H1 (cell line): ENCODE data around the gene SEL1L2. TPM values are rescaled to one million over a fixed set of nuclear protein-coding genes. Genes with fewer than 3 reads are reported as not detected.

Experiments used
- BACH1 ChIP-seq: IDR thresholded peaks from 2 replicates; pipeline ENCODE4 v1.6.1; 2012; ENCODE audit warnings: low read length, improper control_type of control experiment
- CHD2 ChIP-seq: IDR thresholded peaks from 2 replicates; pipeline ENCODE4 v1.6.1; 2012; ENCODE audit warnings: low read length, improper control_type of control experiment
- KDM1A ChIP-seq: fragments of 200-600, 300-600 bp; sonication (generic); IDR thresholded peaks from 2 replicates; pipeline ENCODE4 v1.7.1; 2016; ENCODE audit warnings: mild to moderate bottlenecking, low read length, borderline replicate concordance
- NANOG ChIP-seq: IDR thresholded peaks from 2 replicates; pipeline ENCODE4 v1.6.1; 2011; ENCODE audit warnings: low read length, low read depth, mild to moderate bottlenecking, inconsistent platforms; ENCODE audit not compliant: insufficient read depth, poor library complexity, severe bottlenecking
- NRF1 ChIP-seq: IDR thresholded peaks from 2 replicates; pipeline ENCODE4 v1.6.1; 2011; ENCODE audit warnings: mild to moderate bottlenecking, low read depth, low read length, improper control_type of control experiment
- PHF8 ChIP-seq: fragments of 200-600 bp; sonication (generic); conservative IDR thresholded peaks from 2 replicates; pipeline ENCODE4 v1.7.1; 2012; ENCODE audit warnings: low read depth, mild to moderate bottlenecking, inconsistent platforms, low read length, moderate library complexity
- POLR2AphosphoS5 ChIP-seq: IDR thresholded peaks from 2 replicates; pipeline ENCODE4 v1.6.1; 2011; ENCODE audit warnings: low read depth, low read length
- SIN3A ChIP-seq, 2 experiments: IDR thresholded peaks in 1 of 2; conservative IDR thresholded peaks in 1 of 2; 2 replicates each; pipeline ENCODE4 v1.6.1; 2011 to 2012; ENCODE audit warnings: low read length in 2 of 2, improper control_type of control experiment in 1 of 2, low read depth in 1 of 2, mild to moderate bottlenecking in 1 of 2
- SUZ12 ChIP-seq: fragments of 200-600 bp; sonication (generic); IDR thresholded peaks from 2 replicates; pipeline ENCODE4 v1.6.1; 2012; ENCODE audit warnings: mild to moderate bottlenecking, inconsistent platforms, low read length, moderate library complexity, mixed read lengths
- TEAD4 ChIP-seq: IDR thresholded peaks from 2 replicates; pipeline ENCODE4 v1.6.1; 2012; ENCODE audit warnings: low read depth, low read length, inconsistent platforms, mixed read lengths
- polyA plus RNA-seq, 7 experiments: library from polyadenylated mRNA; depleted of rRNA in 3 of 7; stranded (reverse) in 5 of 7; unstranded in 2 of 7; fragments of >200 nt in 5 of 7; fragments of 200-250 nt in 2 of 7; gene quantifications; 1 replicate in 5 of 7; 2 replicates in 1 of 7; 4 replicates in 1 of 7; pipeline versions ENCODE4 v1.2.1 to v1.2.3, GENCODE V29; 2011 to 2013; ENCODE audit warnings: missing spikeins in 2 of 7, mixed read lengths in 2 of 7
- total RNA-seq: library from RNA; stranded (reverse); fragmentation: NEBNext Ultra II Directional; extraction: Animal tissue kit (Norgen Biotek cat#: 25700); gene quantifications from 2 replicates; pipeline ENCODE4 v1.2.1, GENCODE V29; 2021
- TF ChIP-seq, protein P1 (sequence below): fragments of 300-600 bp; sonication (generic); IDR thresholded peaks from 2 replicates; pipeline ENCODE4 v1.7.1; 2012; ENCODE audit warnings: low read length, moderate library complexity, mild to moderate bottlenecking, inconsistent platforms; ENCODE audit not compliant: insufficient replicate concordance

SEL1L2 gene
- total and polyA plus RNA-seq, 2 of the 8 experiments (the other 6 are each of a cell fraction or from before 2014, with no cell fraction given), result not detected

DNA sequence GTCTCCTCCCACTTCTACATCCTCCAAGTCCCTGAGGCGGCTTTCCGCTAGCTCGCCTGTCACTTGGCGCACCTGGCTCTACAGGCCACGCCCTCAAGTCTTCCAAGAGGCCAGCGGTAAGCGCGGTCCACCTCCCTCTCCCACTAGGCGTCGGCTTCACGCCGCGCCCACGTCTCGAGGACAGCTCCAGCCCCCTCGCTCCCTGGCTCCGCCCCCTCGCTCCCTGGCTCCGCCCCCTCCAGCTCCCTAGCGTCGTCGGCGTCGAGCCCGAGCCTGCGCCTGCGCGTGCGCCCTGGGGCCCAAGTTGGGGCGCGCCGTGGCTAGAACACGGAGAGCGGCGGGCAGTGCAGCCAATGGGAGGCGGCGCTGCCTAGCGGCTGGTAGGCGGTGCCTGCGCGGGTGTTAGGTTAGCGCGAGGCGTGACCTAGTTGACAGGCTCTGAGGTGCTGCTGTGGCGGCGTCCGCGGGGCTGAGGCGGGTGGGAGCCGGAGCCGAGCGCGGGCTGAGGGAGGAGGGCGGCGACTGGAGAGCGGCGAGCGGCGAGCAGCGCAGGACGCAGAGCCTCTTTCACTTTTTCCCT, 4.8 kb upstream of the SEL1L2 start, which contains the start of gene MACROD2 (continued):
- TF ChIP-seq, protein P1, sequence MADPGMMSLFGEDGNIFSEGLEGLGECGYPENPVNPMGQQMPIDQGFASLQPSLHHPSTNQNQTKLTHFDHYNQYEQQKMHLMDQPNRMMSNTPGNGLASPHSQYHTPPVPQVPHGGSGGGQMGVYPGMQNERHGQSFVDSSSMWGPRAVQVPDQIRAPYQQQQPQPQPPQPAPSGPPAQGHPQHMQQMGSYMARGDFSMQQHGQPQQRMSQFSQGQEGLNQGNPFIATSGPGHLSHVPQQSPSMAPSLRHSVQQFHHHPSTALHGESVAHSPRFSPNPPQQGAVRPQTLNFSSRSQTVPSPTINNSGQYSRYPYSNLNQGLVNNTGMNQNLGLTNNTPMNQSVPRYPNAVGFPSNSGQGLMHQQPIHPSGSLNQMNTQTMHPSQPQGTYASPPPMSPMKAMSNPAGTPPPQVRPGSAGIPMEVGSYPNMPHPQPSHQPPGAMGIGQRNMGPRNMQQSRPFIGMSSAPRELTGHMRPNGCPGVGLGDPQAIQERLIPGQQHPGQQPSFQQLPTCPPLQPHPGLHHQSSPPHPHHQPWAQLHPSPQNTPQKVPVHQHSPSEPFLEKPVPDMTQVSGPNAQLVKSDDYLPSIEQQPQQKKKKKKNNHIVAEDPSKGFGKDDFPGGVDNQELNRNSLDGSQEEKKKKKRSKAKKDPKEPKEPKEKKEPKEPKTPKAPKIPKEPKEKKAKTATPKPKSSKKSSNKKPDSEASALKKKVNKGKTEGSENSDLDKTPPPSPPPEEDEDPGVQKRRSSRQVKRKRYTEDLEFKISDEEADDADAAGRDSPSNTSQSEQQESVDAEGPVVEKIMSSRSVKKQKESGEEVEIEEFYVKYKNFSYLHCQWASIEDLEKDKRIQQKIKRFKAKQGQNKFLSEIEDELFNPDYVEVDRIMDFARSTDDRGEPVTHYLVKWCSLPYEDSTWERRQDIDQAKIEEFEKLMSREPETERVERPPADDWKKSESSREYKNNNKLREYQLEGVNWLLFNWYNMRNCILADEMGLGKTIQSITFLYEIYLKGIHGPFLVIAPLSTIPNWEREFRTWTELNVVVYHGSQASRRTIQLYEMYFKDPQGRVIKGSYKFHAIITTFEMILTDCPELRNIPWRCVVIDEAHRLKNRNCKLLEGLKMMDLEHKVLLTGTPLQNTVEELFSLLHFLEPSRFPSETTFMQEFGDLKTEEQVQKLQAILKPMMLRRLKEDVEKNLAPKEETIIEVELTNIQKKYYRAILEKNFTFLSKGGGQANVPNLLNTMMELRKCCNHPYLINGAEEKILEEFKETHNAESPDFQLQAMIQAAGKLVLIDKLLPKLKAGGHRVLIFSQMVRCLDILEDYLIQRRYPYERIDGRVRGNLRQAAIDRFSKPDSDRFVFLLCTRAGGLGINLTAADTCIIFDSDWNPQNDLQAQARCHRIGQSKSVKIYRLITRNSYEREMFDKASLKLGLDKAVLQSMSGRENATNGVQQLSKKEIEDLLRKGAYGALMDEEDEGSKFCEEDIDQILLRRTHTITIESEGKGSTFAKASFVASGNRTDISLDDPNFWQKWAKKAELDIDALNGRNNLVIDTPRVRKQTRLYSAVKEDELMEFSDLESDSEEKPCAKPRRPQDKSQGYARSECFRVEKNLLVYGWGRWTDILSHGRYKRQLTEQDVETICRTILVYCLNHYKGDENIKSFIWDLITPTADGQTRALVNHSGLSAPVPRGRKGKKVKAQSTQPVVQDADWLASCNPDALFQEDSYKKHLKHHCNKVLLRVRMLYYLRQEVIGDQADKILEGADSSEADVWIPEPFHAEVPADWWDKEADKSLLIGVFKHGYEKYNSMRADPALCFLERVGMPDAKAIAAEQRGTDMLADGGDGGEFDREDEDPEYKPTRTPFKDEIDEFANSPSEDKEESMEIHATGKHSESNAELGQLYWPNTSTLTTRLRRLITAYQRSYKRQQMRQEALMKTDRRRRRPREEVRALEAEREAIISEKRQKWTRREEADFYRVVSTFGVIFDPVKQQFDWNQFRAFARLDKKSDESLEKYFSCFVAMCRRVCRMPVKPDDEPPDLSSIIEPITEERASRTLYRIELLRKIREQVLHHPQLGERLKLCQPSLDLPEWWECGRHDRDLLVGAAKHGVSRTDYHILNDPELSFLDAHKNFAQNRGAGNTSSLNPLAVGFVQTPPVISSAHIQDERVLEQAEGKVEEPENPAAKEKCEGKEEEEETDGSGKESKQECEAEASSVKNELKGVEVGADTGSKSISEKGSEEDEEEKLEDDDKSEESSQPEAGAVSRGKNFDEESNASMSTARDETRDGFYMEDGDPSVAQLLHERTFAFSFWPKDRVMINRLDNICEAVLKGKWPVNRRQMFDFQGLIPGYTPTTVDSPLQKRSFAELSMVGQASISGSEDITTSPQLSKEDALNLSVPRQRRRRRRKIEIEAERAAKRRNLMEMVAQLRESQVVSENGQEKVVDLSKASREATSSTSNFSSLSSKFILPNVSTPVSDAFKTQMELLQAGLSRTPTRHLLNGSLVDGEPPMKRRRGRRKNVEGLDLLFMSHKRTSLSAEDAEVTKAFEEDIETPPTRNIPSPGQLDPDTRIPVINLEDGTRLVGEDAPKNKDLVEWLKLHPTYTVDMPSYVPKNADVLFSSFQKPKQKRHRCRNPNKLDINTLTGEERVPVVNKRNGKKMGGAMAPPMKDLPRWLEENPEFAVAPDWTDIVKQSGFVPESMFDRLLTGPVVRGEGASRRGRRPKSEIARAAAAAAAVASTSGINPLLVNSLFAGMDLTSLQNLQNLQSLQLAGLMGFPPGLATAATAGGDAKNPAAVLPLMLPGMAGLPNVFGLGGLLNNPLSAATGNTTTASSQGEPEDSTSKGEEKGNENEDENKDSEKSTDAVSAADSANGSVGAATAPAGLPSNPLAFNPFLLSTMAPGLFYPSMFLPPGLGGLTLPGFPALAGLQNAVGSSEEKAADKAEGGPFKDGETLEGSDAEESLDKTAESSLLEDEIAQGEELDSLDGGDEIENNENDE, result no peak
- TF ChIP-seq NANOG (no peak), POLR2AphosphoS5 (no peak), KDM1A (no peak), SUZ12 (no peak), NRF1 (peak; percentile 92), SIN3A (conservative IDR thresholded peaks at IDR 0.05 in 1 of 2, IDR thresholded peaks at IDR 0.05 in 1 of 2; ENCODE audit: low read depth in 1 of 2, low read length in 2 of 2) (peak in 1 of 2 experiments; percentile 73; a peak in 1 of 4 replicates), TEAD4 (no peak), BACH1 (peak; percentile 92), CHD2 (peak; percentile 67; the same call in 1 of the 2 replicates), PHF8 (no peak)
